HEK293T (cell line): ENCODE data around the gene ATP10A.

Source experiments
- CTCF ChIA-PET: fragments of 350-600 bp; formaldehyde crosslinking; extraction: SDS; loops from one replicate; lab custom pipeline; 2021; ENCODE audit warnings: antibody characterized with exemption, inconsistent platforms; lab: Yijun Ruan, JAX
- POLR2A ChIA-PET: fragments of 350-600 bp; formaldehyde crosslinking; extraction: SDS; loops from one replicate; lab custom pipeline; 2020; ENCODE audit warnings: antibody characterized with exemption, inconsistent platforms; lab: Yijun Ruan, JAX
- DNase-seq: peaks from one replicate; pipeline ENCODE4 v3.0.0; 2012; ENCODE audit warnings: mixed read lengths; ENCODE audit errors: extremely low spot score
- ARNT ChIP-seq: fragments of 450-650 bp; IDR thresholded peaks from 2 replicates; pipeline ENCODE4 v1.6.1; 2017; ENCODE audit warnings: mild to moderate bottlenecking
- BHLHE40 ChIP-seq: fragments of 450-650 bp; IDR thresholded peaks from 2 replicates; pipeline ENCODE4 v1.6.1; 2016; ENCODE audit warnings: mild to moderate bottlenecking, moderate library complexity, borderline replicate concordance
- CTBP1 ChIP-seq: fragments of 450-650 bp; IDR thresholded peaks from 2 replicates; pipeline ENCODE4 v1.6.1; 2016; ENCODE audit warnings: borderline replicate concordance
- ELF4 ChIP-seq: fragments of 450-650 bp; IDR thresholded peaks from 2 replicates; pipeline ENCODE4 v1.6.1; 2017; ENCODE audit warnings: antibody characterized with exemption
- FOXA1 ChIP-seq: fragments of 450-650 bp; IDR thresholded peaks from 2 replicates; pipeline ENCODE4 v1.6.1; 2016; ENCODE audit warnings: mild to moderate bottlenecking
- FOXK2 ChIP-seq: fragments of 450-650 bp; IDR thresholded peaks from 2 replicates; pipeline ENCODE4 v1.6.1; 2016; ENCODE audit warnings: mild to moderate bottlenecking
- FOXM1 ChIP-seq: fragments of 450-650 bp; IDR thresholded peaks from 2 replicates; pipeline ENCODE4 v1.6.1; 2017; ENCODE audit warnings: mild to moderate bottlenecking, borderline replicate concordance
- HDGF ChIP-seq: fragments of 450-650 bp; IDR thresholded peaks from 2 replicates; pipeline ENCODE4 v1.6.1; 2017; ENCODE audit warnings: antibody characterized with exemption, borderline replicate concordance
- L3MBTL2 ChIP-seq: fragments of 450-650 bp; conservative IDR thresholded peaks from 2 replicates; pipeline ENCODE4 v1.6.1; 2016; ENCODE audit warnings: mild to moderate bottlenecking
- LEF1 ChIP-seq: fragments of 450-650 bp; IDR thresholded peaks from 2 replicates; pipeline ENCODE4 v1.6.1; 2017; ENCODE audit warnings: mild to moderate bottlenecking, borderline replicate concordance
- NFRKB ChIP-seq: fragments of 450-650 bp; IDR thresholded peaks from 2 replicates; pipeline ENCODE4 v1.6.1; 2016; ENCODE audit warnings: mild to moderate bottlenecking, moderate library complexity
- SP1 ChIP-seq: fragments of 450-650 bp; IDR thresholded peaks from 2 replicates; pipeline ENCODE4 v1.6.1; 2017
- SUZ12 ChIP-seq: fragments of 450-650 bp; IDR thresholded peaks from 2 replicates; pipeline ENCODE4 v1.6.1; 2016; ENCODE audit warnings: mild to moderate bottlenecking
- TARDBP ChIP-seq: fragments of 450-650 bp; IDR thresholded peaks from 2 replicates; pipeline ENCODE4 v1.6.1; 2016
- ZNF384 ChIP-seq: fragments of 450-650 bp; IDR thresholded peaks from 2 replicates; pipeline ENCODE4 v1.6.1; 2016
- TF ChIP-seq, protein P1 (sequence below): fragments of 450-650 bp; IDR thresholded peaks from 2 replicates; pipeline ENCODE4 v1.6.1; 2016

The ATP10A gene

DNA sequence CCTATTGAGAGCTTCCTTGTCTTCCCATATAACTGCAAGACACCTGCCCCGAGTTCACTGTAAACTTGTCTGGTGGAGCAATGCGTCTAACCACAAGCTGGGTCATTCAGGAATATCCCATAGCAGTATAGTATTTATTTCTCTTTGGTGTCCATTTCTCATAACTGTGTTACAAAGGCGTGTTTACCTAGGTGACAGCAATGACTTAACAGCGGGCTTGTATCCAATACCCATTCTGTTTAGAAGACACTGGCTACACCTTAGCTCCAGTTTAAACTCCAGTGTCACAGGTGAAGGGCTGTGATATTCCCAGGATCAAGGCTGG is 24.3 kb downstream of the ATP10A start:
- TF ChIP-seq FOXM1: no peak
- TF ChIP-seq ZNF384: no peak
- no peak for DNase-seq
- ChIA-PET CTCF (no interaction called here), POLR2A (no interaction called here)

DNA sequence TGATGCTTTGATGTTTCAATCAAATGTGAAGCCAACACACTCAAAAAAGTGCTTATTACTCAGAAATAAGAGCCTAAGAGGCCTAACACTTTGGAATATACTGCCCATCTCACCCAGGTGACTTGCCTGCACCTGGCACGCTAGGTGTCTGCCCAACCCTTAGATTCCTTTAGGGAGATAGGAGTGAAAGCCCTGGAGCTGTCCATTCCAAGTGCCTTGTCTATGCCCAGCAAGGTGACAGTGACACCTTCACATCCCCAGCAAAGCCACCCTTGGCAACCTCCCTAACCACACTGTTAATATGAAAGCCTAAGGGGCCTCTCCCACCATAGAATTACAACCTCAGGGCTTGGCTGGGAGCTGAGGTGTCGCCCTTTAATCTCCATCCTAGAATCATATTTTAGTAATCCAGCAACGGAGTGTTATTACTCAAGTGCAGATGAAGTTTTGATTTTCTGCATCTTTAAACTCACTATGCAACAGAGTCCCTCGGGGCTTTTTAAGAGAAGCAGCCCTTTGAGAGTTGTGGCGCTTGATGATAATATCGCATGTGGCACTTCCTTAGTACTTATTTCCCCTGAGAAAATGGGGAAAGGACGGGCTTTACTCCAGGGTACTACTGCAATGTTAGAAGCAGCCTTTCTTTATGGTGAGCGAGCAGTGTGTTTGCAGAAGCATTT is 24.8 kb downstream of the ATP10A start:
- no peak for DNase-seq
- POLR2A ChIA-PET: no interaction called here

DNA sequence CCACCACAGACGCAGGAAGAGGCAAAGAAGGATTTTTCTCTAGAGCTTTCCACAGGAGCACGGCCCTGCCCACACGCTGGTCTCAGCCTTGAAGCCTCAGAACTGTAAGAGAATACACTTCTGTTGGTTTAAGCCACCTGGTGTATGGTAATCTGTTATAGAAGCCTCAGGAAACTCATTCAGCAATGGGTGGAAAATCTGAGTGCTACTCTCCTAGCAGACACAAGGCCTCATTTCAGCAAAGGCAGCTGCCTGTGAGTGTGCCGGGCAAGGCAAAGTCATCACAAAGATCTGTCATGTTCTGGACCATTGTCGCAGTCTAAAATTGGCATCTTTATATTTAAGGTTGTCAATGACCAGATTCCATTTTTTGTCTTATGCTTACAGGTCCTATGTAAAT is 31.0 kb downstream of the ATP10A start:
- POLR2A ChIA-PET: no interaction called here
- CTCF ChIA-PET: no interaction called here

More for the DNA sequence above, 24.8 kb downstream of the ATP10A start:
- CTCF ChIA-PET: no interaction called here
- TF ChIP-seq FOXM1 (no peak), L3MBTL2 (no peak), NFRKB (no peak), LEF1 (no peak), SUZ12 (no peak), SP1 (no peak), ZNF384 (no peak), FOXA1 (no peak), ELF4 (no peak), ARNT (no peak), TARDBP (no peak), CTBP1 (no peak), FOXK2 (no peak), BHLHE40 (no peak), HDGF (no peak)
- TF ChIP-seq, protein P1, sequence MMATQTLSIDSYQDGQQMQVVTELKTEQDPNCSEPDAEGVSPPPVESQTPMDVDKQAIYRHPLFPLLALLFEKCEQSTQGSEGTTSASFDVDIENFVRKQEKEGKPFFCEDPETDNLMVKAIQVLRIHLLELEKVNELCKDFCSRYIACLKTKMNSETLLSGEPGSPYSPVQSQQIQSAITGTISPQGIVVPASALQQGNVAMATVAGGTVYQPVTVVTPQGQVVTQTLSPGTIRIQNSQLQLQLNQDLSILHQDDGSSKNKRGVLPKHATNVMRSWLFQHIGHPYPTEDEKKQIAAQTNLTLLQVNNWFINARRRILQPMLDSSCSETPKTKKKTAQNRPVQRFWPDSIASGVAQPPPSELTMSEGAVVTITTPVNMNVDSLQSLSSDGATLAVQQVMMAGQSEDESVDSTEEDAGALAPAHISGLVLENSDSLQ: no peak

DNA sequence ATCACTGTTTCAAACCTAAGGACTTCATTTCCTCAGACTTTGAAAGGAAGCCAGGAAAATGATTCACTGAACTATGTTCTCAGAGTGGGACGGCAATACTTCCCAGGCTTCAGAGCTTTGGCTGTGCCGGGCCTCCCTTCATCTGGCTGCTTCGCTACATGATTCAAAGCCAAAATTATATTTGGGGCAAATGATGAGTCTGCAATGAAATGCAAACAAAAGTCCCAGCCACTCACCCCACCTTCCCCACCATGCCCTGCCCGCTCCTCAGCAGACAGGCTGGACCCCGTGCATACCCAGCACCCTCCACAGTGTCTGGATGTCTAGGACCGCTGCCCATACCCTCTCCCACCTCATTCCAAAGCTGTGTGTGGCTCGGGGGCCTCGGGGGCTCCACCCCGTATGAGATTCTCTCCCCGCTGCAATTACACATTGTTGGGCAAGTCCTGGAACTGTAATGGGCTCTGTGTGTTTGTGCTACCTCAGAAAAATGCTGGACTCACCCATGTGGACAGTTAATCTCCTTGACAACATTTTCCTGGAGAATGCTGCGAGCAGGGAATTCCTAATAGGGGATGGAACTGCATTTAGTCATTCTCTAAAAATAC is 32.2 kb downstream of the ATP10A start:
- POLR2A ChIA-PET: no interaction called here
- no peak for DNase-seq
- TF ChIP-seq FOXK2 (no peak), NFRKB (no peak), TARDBP (no peak), ARNT (no peak), LEF1 (no peak), FOXM1 (no peak), SUZ12 (no peak), L3MBTL2 (no peak), BHLHE40 (no peak), ELF4 (no peak), CTBP1 (no peak), ZNF384 (no peak)
- TF ChIP-seq, protein P1: no peak
- CTCF ChIA-PET: no interaction called here

More for the DNA sequence above, 31.0 kb downstream of the ATP10A start:
- no peak for DNase-seq
- TF ChIP-seq CTBP1 (no peak), SUZ12 (no peak), ARNT (no peak), SP1 (no peak), FOXA1 (no peak), HDGF (no peak), NFRKB (no peak), FOXM1 (no peak), FOXK2 (no peak), ZNF384 (no peak), BHLHE40 (no peak), TARDBP (no peak), LEF1 (no peak), ELF4 (no peak)
- TF ChIP-seq, protein P1: no peak

DNA sequence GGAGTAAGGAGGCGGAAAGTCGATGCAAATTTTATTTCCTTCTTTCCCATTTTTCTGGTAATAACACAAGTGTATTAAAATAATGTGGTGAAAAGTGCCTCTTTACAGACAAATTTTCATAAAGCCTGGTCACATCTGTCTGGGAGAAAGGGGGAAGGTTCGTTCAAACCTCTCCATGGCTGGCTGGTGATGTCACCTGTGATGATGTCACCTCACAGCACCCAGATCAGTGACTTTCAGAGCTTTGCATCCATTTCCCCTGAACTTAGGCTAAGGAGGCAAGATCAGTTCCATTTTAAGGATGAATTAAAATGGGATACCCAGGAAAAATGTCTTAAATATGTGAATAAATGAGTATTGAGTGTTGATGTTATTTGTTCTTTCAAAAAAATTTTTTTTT is 34.1 kb downstream of the ATP10A start:
- TF ChIP-seq FOXM1: no peak
- TF ChIP-seq NFRKB: no peak
- no peak for TF ChIP-seq LEF1
- no peak for TF ChIP-seq ZNF384
- TF ChIP-seq FOXA1: no peak
- no peak for TF ChIP-seq L3MBTL2
- no peak for TF ChIP-seq TARDBP
- TF ChIP-seq FOXK2: no peak
- TF ChIP-seq, protein P1: no peak
- no peak for TF ChIP-seq SUZ12
- no peak for TF ChIP-seq ARNT
- no peak for TF ChIP-seq BHLHE40
- no peak for TF ChIP-seq SP1
- no peak for DNase-seq
- CTCF ChIA-PET: no interaction called here
- POLR2A ChIA-PET: no interaction called here

DNA sequence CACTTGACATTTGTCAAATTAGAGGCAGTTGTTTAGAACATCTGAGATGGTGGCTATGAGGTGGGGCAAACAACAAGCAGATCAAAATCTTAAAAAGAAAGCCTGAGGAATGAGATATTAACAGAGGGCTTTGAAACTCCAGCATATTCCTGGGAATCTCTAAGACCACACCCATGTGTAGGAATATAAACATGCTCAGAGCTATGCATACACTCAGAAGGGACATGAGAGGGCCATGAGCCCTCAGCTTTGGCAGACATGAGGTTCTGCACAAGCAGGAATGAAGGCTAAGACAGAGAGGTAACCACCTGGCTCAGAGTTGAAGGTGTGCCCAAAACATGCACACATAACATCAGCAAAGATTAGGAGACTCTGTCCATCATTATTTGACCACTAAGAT is 37.9 kb downstream of the ATP10A start:
- no peak for DNase-seq
- TF ChIP-seq LEF1: no peak
- TF ChIP-seq SP1: no peak
- TF ChIP-seq BHLHE40: no peak
- TF ChIP-seq, protein P1: no peak
- TF ChIP-seq FOXA1: no peak
- TF ChIP-seq FOXM1: no peak
- TF ChIP-seq L3MBTL2: no peak
- TF ChIP-seq NFRKB: no peak
- no peak for TF ChIP-seq CTBP1
- no peak for TF ChIP-seq SUZ12
- TF ChIP-seq TARDBP: no peak
- TF ChIP-seq HDGF: no peak
- TF ChIP-seq ARNT: no peak
- CTCF ChIA-PET: no interaction called here
- POLR2A ChIA-PET: no interaction called here
